Mammary epithelial cell (primary cell): ENCODE results near the gene MAD1L1.

Experiments used
- EZH2 ChIP-seq: IDR thresholded peaks from 2 replicates; pipeline ENCODE4 v1.6.1; 2012; ENCODE audit warnings: low read length, inconsistent platforms, borderline replicate concordance
- TF ChIP-seq, protein P1 (sequence below), 2 donors: IDR thresholded peaks in 1 of 2; conservative IDR thresholded peaks in 1 of 2; 2 replicates each; pipeline ENCODE4 v1.5.1; 2011 to 2012; ENCODE audit warnings: inconsistent platforms in 2 of 2, low read length in 2 of 2, mild to moderate bottlenecking in 2 of 2, control low read depth in 1 of 2, low read depth in 1 of 2; ENCODE audit not compliant: insufficient read depth in 1 of 2; ENCODE audit errors: extremely low read depth in 1 of 2

- no peak for TF ChIP-seq EZH2
- TF ChIP-seq, protein P1, sequence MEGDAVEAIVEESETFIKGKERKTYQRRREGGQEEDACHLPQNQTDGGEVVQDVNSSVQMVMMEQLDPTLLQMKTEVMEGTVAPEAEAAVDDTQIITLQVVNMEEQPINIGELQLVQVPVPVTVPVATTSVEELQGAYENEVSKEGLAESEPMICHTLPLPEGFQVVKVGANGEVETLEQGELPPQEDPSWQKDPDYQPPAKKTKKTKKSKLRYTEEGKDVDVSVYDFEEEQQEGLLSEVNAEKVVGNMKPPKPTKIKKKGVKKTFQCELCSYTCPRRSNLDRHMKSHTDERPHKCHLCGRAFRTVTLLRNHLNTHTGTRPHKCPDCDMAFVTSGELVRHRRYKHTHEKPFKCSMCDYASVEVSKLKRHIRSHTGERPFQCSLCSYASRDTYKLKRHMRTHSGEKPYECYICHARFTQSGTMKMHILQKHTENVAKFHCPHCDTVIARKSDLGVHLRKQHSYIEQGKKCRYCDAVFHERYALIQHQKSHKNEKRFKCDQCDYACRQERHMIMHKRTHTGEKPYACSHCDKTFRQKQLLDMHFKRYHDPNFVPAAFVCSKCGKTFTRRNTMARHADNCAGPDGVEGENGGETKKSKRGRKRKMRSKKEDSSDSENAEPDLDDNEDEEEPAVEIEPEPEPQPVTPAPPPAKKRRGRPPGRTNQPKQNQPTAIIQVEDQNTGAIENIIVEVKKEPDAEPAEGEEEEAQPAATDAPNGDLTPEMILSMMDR (conservative IDR thresholded peaks at IDR 0.05 in 1 of 2, IDR thresholded peaks at IDR 0.05 in 1 of 2; ENCODE audit: extremely low read depth in 1 of 2, insufficient read depth in 1 of 2, low read depth in 1 of 2, low read length in 2 of 2): no peak
Measured at GRCh38 chr7:2222516-2222915, 10.2 kb downstream of the MAD1L1 start.
